GM19324 (cell line): ENCODE measurements around the gene CCDC134.

Experiments
- ATAC-seq: cut with Tn5 transposase; IDR thresholded peaks from one replicate; pipeline ENCODE4 v1.9.1; 2021; ENCODE audit warnings: mild to moderate bottlenecking, moderate library complexity; ENCODE audit not compliant: unreplicated experiment, low FRiP score

The CCDC134 gene

DNA sequence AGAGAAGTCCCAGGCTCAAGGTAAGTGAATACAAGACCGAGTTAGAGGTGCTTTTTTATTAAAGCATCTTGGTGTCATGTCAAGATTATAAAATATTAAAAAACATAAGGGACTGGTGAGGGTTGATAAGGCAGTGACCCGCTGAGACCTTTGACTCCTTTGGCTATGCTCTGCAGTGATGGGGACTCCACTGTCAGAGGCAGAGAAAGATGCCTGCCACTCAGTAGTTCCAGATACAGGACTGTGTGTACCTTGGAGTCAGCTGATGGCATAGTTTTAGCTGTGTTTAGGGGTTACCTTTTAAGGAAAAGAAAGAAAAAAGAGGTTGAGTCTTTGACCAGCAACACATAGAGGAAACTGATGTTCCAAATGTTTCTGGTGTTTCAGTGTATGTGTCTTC lies 73.6 kb downstream of the CCDC134 start:
- ATAC-seq = no peak

DNA sequence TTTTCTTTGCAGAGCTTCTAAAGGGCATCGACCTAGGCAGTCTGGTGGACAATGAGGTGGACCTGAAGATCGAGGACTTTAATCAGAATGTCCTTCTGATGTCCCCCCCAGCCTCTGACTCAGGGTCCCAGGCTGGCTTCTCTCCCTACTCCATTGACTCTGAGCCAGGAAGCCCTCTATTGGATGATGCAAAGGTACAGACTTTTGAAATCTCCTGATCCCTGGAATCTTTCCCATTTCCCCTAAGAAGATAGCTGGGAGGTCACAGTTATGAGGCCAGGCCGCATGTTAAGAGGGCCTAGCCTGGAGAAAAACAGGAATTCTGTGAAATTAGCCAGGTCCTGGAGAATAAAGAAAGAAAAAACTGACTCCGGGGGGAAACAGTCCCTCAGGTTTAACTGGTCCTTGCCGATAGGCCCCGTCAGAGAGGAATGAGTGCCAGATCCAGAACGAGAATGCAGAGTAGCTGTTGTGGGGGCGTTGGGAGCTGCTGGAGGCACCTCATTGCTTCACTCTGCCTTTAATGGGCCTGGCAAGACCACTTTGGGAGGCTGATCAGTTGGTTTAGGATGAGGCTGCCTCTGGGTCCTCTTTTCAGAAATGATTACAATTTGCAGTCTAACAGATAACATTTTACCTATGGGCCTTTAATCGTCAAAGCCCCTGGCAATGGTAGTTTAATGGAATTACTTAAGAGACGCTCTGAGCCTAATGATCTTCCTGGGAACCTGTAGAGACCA lies 75.2 kb downstream of the CCDC134 start:
- no peak for ATAC-seq
